HL-60 (cell line): ENCODE data around the gene TMEM184B.

Experiments
- GABPA ChIP-seq: IDR thresholded peaks from 2 replicates; pipeline ENCODE4 v1.6.1; 2012; ENCODE audit warnings: low read depth
- POLR2AphosphoS5 ChIP-seq: IDR thresholded peaks from 2 replicates; pipeline ENCODE4 v1.6.1; 2012; ENCODE audit warnings: low read depth
- TF ChIP-seq, protein P1 (sequence below): IDR thresholded peaks from 2 replicates; pipeline ENCODE4 v1.6.1; 2012; ENCODE audit warnings: low read depth; ENCODE audit not compliant: insufficient replicate concordance
- TF ChIP-seq, protein P2 (sequence below): IDR thresholded peaks from one replicate; pipeline ENCODE4 v1.5.1; 2011; ENCODE audit warnings: low read length, control low read depth, inconsistent platforms; ENCODE audit not compliant: insufficient read depth

DNA sequence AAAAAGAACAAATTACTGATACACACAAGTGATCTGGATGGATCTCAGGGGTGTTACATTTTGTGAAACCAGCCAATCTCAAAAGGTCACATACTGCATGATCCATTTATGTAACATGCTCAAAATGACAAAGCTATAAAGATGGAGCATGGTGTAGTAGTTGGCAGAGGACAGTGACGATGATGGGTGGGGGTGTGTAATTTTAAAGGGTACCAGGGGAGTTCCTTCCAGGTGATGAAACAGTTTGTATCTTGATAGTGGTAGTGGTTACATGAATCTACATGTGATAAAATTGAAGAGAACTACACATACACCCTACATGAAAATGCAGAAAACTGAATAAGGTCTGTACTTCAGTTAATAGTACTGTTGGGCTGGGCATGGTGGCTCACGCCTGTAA lies 17.1 kb downstream of the TMEM184B start:
- TF ChIP-seq, protein P1, sequence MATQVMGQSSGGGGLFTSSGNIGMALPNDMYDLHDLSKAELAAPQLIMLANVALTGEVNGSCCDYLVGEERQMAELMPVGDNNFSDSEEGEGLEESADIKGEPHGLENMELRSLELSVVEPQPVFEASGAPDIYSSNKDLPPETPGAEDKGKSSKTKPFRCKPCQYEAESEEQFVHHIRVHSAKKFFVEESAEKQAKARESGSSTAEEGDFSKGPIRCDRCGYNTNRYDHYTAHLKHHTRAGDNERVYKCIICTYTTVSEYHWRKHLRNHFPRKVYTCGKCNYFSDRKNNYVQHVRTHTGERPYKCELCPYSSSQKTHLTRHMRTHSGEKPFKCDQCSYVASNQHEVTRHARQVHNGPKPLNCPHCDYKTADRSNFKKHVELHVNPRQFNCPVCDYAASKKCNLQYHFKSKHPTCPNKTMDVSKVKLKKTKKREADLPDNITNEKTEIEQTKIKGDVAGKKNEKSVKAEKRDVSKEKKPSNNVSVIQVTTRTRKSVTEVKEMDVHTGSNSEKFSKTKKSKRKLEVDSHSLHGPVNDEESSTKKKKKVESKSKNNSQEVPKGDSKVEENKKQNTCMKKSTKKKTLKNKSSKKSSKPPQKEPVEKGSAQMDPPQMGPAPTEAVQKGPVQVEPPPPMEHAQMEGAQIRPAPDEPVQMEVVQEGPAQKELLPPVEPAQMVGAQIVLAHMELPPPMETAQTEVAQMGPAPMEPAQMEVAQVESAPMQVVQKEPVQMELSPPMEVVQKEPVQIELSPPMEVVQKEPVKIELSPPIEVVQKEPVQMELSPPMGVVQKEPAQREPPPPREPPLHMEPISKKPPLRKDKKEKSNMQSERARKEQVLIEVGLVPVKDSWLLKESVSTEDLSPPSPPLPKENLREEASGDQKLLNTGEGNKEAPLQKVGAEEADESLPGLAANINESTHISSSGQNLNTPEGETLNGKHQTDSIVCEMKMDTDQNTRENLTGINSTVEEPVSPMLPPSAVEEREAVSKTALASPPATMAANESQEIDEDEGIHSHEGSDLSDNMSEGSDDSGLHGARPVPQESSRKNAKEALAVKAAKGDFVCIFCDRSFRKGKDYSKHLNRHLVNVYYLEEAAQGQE, result no peak
- TF ChIP-seq, protein P2, sequence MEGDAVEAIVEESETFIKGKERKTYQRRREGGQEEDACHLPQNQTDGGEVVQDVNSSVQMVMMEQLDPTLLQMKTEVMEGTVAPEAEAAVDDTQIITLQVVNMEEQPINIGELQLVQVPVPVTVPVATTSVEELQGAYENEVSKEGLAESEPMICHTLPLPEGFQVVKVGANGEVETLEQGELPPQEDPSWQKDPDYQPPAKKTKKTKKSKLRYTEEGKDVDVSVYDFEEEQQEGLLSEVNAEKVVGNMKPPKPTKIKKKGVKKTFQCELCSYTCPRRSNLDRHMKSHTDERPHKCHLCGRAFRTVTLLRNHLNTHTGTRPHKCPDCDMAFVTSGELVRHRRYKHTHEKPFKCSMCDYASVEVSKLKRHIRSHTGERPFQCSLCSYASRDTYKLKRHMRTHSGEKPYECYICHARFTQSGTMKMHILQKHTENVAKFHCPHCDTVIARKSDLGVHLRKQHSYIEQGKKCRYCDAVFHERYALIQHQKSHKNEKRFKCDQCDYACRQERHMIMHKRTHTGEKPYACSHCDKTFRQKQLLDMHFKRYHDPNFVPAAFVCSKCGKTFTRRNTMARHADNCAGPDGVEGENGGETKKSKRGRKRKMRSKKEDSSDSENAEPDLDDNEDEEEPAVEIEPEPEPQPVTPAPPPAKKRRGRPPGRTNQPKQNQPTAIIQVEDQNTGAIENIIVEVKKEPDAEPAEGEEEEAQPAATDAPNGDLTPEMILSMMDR, result no peak
- TF ChIP-seq GABPA (no peak), POLR2AphosphoS5 (no peak)
